Kidney capillary endothelial cell (primary cell): ENCODE measurements around the gene TRIM65.
"Not testable (repeated sequence)": the region's sequence is repeated elsewhere in the genome, so short reads cannot be mapped to it uniquely, and the experiment has no call there.

Source experiments
- DNase-seq: peaks from one replicate; pipeline ENCODE4 v3.0.0-alpha.2; 2018; ENCODE audit warnings: low spot score

TRIM65 gene

GRCh38 chr17:75875182-75875939, 21.4 kb downstream of the TRIM65 start:
- no peak for DNase-seq

GRCh38 chr17:75874323-75875181, 22.2 kb downstream of the TRIM65 start:
- no peak for DNase-seq

GRCh38 chr17:75873587-75874322, 23.0 kb downstream of the TRIM65 start:
- DNase-seq = no peak

GRCh38 chr17:75872434-75873351, 24.1 kb downstream of the TRIM65 start:
- peak; percentile 96 for DNase-seq

GRCh38 chr17:75870228-75870627, 26.5 kb downstream of the TRIM65 start:
- DNase-seq = not testable (repeated sequence)

GRCh38 chr17:75869282-75870141, 27.2 kb downstream of the TRIM65 start:
- DNase-seq = no peak

GRCh38 chr17:75868730-75869281, 27.9 kb downstream of the TRIM65 start:
- DNase-seq = not testable (repeated sequence)

GRCh38 chr17:75865404-75866188, 31.2 kb downstream of the TRIM65 start:
- not testable (repeated sequence) for DNase-seq

GRCh38 chr17:75864887-75865286, 31.9 kb downstream of the TRIM65 start:
- not testable (repeated sequence) for DNase-seq

- no peak for DNase-seq
These were observed 32.3 kb downstream of the TRIM65 start for GRCh38 chr17:75864448-75864871.

- DNase-seq = no peak
These were observed 34.8 kb downstream of the TRIM65 start for GRCh38 chr17:75861927-75862317.

- DNase-seq = not testable (repeated sequence)
These were observed 37.4 kb downstream of the TRIM65 start for GRCh38 chr17:75859358-75859757.

GRCh38 chr17:75856062-75856756, 40.5 kb downstream of the TRIM65 start:
- DNase-seq = no peak

GRCh38 chr17:75855310-75856061, 41.3 kb downstream of the TRIM65 start, which contains the start of gene WBP2:
WBP2 (minus strand) TSS chr17:75855335; CDS start chr17:75855297, 38 bp downstream.
- peak; percentile 99 for DNase-seq

- DNase-seq = no peak
These were observed 41.9 kb downstream of the TRIM65 start for GRCh38 chr17:75854881-75855309.

- peak; percentile 70 for DNase-seq
These were observed 42.5 kb downstream of the TRIM65 start for GRCh38 chr17:75854101-75854748.

GRCh38 chr17:75853433-75853832, 43.3 kb downstream of the TRIM65 start:
- no peak for DNase-seq
